ENCODE data around the gene NEMP2. TPM values are rescaled to one million over a fixed set of nuclear protein-coding genes. Genes with fewer than 3 reads are reported as not detected.

NEMP2 gene
- total and polyA plus RNA-seq, 4 donors, result 0.85 to 11.2 (median 2.6) TPM

- H3K4me3 ChIP-seq, result no peak overlapping the region
- peak overlapping the region in 1 of 2 donors; percentile 26 for H3K27ac ChIP-seq (ENCODE audit: low read depth in 1 of 2, low read length in 1 of 2)
- no peaks in the 10 kb centered on the region for H3K27me3 ChIP-seq (ENCODE audit: control insufficient read depth in 3 of 3, insufficient read depth in 3 of 3, low read length in 2 of 3)
- no peak overlapping the region for H3K9ac ChIP-seq (ENCODE audit: insufficient read depth in 1 of 2, low read length in 2 of 2)
- WGBS, 2 donors, result 79 to 86% methylated on average over 6 of the region's 6 CpGs
- H3K4me1 ChIP-seq (ENCODE audit: control insufficient read depth in 5 of 5, insufficient read depth in 5 of 5, low read length in 5 of 5), result peaks cover 4 to 63% (median 37%) of the 10 kb centered on the region in 5 donors
- ATAC-seq (ENCODE audit: insufficient read depth, low FRiP score) (no peak), DNase-seq (peak in 2 of 3 donors; percentile 66 to 72)
- TF ChIP-seq CTCF (IDR thresholded peaks at IDR 0.05; ENCODE audit: control extremely low read depth, extremely low read depth), result no peak
- H3K36me3 ChIP-seq (ENCODE audit: control insufficient read depth in 4 of 4, insufficient read depth in 4 of 4, low read length in 4 of 4), result no peaks in the 10 kb centered on the region
- H3K9me3 ChIP-seq (ENCODE audit: control insufficient read depth in 4 of 4, insufficient read depth in 3 of 4, low read length in 3 of 4), result no peaks in the 10 kb centered on the region
These were observed 48.4 kb upstream of the NEMP2 start for GRCh38 chr2:190582736-190583506.

GRCh38 chr2:190582019-190582418 is 47.5 kb upstream of the NEMP2 start:
- DNase-seq (peak in 2 of 3 donors; percentile 34 to 63), ATAC-seq (ENCODE audit: insufficient read depth, low FRiP score) (no peak)
- Histone ChIP-seq H3K27ac (ENCODE audit: low read depth in 1 of 2, low read length in 1 of 2) (no peak overlapping the region), H3K4me1 (ENCODE audit: control insufficient read depth in 5 of 5, insufficient read depth in 5 of 5, low read length in 5 of 5) (peaks cover 4 to 65% (median 38%) of the 10 kb centered on the region in 5 donors), H3K27me3 (ENCODE audit: control insufficient read depth in 3 of 3, insufficient read depth in 3 of 3, low read length in 2 of 3) (no peaks in the 10 kb centered on the region), H3K4me3 (no peak overlapping the region), H3K36me3 (ENCODE audit: control insufficient read depth in 4 of 4, insufficient read depth in 4 of 4, low read length in 4 of 4) (no peaks in the 10 kb centered on the region), H3K9ac (ENCODE audit: insufficient read depth in 1 of 2, low read length in 2 of 2) (no peak overlapping the region), H3K9me3 (ENCODE audit: control insufficient read depth in 4 of 4, insufficient read depth in 3 of 4, low read length in 3 of 4) (no peaks in the 10 kb centered on the region)
- 94 to 99% methylated on average over 3 of the region's 3 CpGs for WGBS, 2 donors
- no peak for TF ChIP-seq CTCF (IDR thresholded peaks at IDR 0.05; ENCODE audit: control extremely low read depth, extremely low read depth)

- ATAC-seq (ENCODE audit: insufficient read depth, low FRiP score), result no peak
- DNase-seq, result no peak
- Histone ChIP-seq H3K27me3 (ENCODE audit: control insufficient read depth in 3 of 3, insufficient read depth in 3 of 3, low read length in 2 of 3) (no peaks in the 10 kb centered on the region), H3K9ac (ENCODE audit: insufficient read depth in 1 of 2, low read length in 2 of 2) (no peak overlapping the region), H3K9me3 (ENCODE audit: control insufficient read depth in 4 of 4, insufficient read depth in 3 of 4, low read length in 3 of 4) (no peaks in the 10 kb centered on the region), H3K36me3 (ENCODE audit: control insufficient read depth in 4 of 4, insufficient read depth in 4 of 4, low read length in 4 of 4) (no peaks in the 10 kb centered on the region), H3K4me3 (no peak overlapping the region), H3K27ac (ENCODE audit: low read depth in 1 of 2, low read length in 1 of 2) (no peak overlapping the region), H3K4me1 (ENCODE audit: control insufficient read depth in 5 of 5, insufficient read depth in 5 of 5, low read length in 5 of 5) (peaks cover 4 to 53% (median 38%) of the 10 kb centered on the region in 5 donors)
- TF ChIP-seq CTCF (IDR thresholded peaks at IDR 0.05; ENCODE audit: control extremely low read depth, extremely low read depth), result no peak
- 88 to 90% methylated on average over 7 of the region's 7 CpGs for WGBS, 2 donors
These were observed 45.7 kb upstream of the NEMP2 start for GRCh38 chr2:190579915-190580846.
